SIG-M5 (cell line): ENCODE results near the gene PARD3B.

ENCODE experiments used
- DNase-seq: peaks from one replicate; lab custom pipeline; 2025; lab: John Stamatoyannopoulos, UW

PARD3B gene

DNA sequence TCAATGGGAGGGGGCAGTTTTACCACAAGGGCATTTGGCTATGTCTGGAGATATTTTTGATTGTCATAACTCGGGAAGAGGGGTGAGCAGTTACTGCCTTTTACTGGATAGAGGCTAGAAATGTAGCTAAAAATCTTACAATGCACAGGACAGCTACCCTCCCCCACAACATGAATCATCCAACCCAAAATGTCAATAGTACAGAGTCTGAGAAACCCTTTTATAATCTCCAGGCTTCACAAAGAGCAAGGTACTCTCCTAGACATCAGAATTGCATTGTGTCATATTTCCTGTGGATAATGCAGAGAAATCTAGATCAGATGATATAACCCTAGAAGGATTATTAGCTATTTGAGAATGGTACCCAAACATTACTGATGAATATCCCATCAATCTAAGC is 859.9 kb downstream of the PARD3B start:
- DNase-seq = no peak

GRCh38 chr2:205405752-205406151 is 860.5 kb downstream of the PARD3B start:
- DNase-seq = no peak

GRCh38 chr2:205407984-205408383 is 862.7 kb downstream of the PARD3B start:
- no peak for DNase-seq

DNA sequence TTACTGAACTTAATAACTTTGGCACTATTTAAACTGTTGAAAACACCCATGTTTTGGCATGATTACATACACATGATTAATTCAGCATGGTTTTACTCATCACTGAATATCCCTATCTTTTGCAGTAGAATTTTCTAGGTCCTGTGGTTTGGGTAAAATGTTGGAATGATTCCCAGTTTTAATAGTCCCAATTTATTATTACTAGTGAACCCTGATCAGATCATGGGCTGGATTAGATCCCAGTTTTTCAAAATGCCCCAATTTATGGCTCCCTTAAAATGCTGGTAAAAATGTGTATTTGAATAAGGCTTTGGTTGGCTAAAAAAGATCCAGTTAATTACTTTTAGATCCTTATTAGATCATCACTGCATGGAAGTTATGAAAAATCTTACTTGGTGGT is 863.4 kb downstream of the PARD3B start:
- no peak for DNase-seq

DNA sequence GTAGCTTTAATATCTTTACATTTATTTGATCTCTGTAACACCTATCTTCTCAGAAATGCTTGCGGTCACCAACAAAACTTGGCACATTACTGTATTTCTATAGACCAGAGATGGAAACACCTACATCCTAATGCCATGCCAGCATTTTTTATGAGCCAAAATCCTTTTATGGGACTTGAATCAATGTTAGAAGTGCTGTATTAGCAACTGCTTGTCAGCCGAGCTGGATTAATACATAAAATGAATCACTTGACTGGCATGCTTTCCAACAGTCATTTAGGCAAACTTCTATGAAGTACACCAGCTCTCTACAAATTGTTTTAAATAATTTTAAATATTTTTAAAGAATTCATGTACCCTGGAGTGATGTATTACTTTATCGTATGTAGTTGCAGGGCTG is 864.1 kb downstream of the PARD3B start:
- DNase-seq = no peak

GRCh38 chr2:205411558-205411957 is 866.3 kb downstream of the PARD3B start:
- no peak for DNase-seq

DNA sequence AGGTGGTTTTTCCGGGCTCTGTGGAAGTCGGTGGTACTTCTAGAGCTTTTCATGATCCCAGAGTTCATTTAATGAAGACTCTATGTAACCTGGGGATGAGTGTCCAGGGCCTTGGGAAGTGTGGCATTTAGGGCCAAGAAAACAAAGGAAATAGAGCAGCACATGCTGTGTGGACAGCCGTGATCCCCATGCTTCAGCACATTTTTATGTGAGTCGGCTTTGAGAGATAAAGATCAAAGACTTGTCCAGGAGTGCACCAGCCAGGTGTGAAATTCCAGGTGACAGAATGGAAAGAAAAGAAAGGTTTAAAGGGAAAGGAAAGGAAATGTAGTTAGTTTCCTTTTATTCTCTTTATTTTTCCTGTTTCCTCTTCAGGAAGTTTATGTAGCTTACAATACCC is 879.1 kb downstream of the PARD3B start:
- DNase-seq = no peak

DNA sequence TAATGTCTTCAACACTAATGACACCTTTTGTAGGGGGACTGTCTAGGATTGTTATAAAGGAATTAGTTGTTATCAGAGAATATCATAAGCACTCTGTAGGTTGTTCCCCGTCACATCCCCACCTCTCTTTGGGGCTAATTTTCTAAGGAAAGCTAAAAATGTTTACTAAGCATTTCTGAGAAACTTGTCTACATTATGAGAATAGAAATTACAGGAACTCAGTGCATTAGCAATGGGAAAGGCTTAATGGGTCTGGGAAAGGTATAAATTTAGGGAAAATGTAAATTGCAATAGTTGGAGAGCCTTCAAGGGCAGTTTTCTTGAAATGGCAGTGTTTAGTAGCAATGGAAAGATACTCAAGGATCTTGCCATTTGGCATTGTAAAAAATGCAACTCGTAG is 879.8 kb downstream of the PARD3B start:
- no peak for DNase-seq

- DNase-seq = no peak
Measured at GRCh38 chr2:205427112-205427511, 881.8 kb downstream of the PARD3B start.

DNA sequence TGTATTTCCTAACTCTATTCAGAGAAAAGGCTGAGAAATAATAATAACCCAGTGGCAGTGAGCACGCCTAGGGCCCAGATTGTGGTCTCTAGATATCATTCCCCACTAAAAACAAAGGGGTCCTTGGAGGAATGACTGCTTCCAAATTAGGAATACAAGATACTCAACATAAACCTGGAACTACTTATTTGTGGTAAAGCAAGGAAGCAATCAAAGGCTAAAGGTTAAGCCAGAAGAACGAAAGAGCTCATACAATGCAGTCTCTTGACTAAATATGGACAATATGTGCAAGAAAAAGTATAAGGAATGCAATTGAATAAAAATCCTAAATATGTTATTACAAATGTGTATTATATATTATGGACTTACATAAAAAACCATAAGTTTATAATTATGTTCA is 883.5 kb downstream of the PARD3B start:
- DNase-seq = no peak

- DNase-seq = no peak
Measured at GRCh38 chr2:205435970-205436369, 890.7 kb downstream of the PARD3B start.

DNA sequence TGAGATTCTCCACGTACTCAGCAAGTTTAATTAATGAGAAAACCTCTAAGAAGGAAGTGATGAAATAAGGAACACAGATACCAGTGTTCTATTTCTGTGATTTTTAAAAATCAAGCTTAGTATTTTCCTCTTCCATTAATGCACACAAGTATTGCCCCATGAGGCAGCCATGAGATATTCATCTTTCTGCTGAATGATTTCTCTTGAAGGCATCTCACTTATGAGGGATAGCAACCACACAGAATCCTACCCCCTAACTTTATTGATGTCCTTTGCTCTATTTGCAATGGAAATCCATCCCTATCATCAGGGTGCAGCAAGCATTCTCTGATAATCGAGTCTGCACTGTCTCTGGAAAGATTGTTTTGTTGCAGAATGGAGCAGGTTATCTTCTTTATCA is 893.0 kb downstream of the PARD3B start:
- DNase-seq = no peak

DNA sequence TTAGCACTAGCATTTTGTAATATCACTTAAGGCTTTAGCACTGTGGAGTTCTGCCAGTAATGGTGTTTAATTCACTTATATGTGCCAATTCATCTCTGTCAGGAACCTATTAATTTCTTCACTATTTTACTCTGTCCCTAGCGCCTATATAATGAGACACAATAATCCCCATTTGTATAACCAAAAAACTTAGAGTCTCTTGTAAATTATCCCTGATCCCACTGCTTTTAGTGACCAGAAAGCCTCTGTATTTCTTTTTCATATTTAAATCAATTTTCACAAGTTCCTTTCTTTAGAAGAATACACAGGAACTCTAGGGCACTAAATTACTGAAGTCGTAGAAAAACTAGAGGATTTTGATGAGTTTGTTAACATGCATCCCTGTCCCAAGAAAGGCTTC is 894.3 kb downstream of the PARD3B start:
- DNase-seq = no peak

- DNase-seq = no peak
Measured at GRCh38 chr2:205441524-205441923, 896.2 kb downstream of the PARD3B start.

DNA sequence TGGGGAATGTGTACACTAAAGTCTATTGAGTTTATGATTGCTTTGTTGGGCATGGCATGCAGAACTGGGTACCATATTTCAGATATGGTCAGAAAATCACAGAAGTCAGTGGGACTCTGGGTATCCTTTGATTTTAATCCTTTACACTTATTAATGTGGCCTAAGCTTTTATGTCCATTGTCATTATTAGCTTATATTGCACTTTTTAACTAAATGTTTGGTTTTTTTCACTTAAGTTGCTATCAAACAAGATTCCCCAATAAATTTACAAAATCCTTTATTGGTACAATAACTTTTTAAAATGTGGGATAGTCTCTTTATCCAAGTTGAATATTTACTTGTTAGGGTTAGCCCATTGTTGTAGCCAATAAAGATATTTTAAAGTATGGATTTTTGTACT is 902.9 kb downstream of the PARD3B start:
- no peak for DNase-seq

DNA sequence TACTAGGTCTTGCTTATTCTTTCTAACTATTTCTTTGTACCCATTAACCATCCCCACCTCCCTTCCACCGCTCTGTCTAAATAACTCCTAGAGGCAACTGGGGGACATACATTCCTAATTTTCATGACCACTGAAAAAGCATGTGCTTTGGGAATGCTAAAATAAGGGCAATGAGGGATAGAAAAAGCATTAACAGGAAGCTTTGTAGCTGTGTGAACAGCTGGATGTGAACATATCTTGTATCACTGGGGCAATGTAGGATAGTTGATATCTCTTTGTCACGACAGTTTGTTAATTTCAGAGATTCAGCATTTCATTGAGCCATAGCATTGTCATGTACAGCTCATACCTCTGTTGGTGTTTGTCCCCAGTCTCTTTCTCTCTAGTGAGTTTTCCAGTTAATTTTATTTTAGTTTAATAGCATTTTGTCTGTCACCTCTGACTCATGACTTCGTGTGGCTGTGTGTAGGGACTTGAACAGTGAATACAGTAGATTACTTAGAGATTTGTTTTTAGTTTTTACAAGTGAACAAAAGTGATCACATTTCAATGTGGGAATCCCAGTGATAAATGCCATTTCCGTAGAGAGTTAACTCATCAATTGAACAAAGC is 906.7 kb downstream of the PARD3B start:
- no peak for DNase-seq

- no peak for DNase-seq
Measured at GRCh38 chr2:205453202-205453601, 907.9 kb downstream of the PARD3B start.

- DNase-seq = no peak
Measured at GRCh38 chr2:205456682-205457081, 911.4 kb downstream of the PARD3B start.

DNA sequence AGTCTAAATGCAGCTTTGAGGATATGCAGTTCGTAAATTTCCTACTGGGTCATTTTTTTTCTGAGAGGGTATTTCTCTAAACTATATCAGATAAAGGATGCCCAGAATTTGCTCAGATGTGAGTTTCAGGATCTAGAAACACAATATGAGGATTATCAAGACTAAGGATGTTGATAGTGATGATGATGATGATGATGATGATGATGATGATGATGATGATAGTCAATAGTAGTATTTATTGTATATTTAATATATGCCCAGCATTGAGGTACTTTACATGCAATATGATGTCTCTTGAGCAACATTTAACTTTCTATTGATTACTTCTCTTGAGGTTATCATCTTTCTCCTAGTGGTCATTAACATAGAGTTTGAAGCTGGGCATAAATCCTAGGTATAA is 914.9 kb downstream of the PARD3B start:
- DNase-seq = no peak

- DNase-seq = no peak
Measured at GRCh38 chr2:205461169-205461568, 915.9 kb downstream of the PARD3B start.

- DNase-seq = no peak
Measured at GRCh38 chr2:205461678-205462665, 916.7 kb downstream of the PARD3B start.

DNA sequence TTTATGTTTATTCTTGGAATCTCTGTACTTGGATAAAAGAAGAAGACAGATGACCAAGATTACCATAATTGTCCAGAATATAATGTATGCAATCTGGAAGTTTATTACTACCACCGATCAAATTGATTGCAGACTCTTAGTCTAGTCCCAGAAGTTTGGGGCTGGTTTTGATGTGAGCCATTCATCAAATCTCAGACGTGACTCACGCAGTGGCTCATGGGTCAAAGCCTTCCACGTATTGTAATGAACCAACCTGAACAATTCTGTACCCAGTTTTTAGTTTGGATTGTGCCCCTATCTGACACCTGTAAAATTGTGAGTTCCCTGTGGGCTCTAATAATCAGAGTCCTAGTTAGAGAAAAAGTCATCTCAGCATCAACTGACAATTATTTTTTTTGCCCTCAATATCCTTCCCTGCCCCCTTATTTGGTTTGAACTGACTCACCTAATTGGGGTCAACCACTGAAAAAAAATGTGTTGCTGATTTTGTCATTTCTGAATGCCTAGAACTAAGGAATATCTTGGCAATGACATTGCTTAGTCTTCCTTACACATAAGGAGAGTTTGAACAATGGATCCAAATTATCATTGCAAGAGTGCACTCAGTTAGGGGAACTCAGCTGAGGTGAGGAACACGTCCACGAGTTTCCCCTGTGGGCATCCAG is 917.5 kb downstream of the PARD3B start:
- DNase-seq = no peak

GRCh38 chr2:205463466-205464025 is 918.3 kb downstream of the PARD3B start:
- no peak for DNase-seq
